ENCODE results near the gene RCOR2.

Gene RCOR2

DNA sequence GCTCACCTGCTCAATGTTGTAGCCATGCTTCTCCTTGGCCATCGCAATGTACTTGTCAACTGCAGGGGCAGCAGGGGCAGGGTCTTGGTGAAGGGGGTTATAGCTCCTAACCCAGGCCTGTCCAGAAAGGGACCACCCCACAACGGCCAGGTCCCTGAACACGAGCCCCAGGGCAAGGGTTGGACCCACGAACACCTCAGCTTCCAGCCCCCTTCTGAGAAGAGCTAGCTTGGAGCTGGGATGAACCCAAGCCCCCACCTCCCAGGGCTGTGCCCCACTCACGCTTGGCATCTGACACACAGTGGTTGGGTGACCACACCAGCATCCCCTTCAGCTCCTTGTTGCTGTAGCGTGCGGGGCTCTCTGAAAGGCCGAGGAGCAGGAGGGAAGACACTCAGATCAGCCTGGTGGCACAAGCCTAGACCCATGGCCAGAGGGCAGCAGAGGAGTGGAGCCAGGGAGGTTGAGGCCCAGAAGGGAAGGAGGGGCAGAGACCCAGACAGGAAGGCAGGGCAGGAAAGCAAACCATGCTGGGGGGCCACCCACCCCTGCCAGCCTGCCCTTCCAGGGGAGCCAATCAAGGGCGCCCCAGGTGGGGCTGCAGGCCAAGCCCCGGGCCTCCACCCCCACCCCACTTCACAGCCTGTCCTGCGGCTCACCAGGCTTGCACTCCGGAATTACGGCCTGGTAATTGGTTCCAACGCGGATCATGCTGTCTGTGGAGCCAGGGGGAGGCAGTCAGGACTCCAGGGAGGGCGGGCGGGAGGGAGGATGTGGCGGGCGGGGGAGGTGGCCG is 1.9 kb downstream of the RCOR2 start:
- H3K4me3 ChIP-seq (ENCODE audit: low read depth, low read length) = no peak overlapping the region
- TF ChIP-seq, protein P1, sequence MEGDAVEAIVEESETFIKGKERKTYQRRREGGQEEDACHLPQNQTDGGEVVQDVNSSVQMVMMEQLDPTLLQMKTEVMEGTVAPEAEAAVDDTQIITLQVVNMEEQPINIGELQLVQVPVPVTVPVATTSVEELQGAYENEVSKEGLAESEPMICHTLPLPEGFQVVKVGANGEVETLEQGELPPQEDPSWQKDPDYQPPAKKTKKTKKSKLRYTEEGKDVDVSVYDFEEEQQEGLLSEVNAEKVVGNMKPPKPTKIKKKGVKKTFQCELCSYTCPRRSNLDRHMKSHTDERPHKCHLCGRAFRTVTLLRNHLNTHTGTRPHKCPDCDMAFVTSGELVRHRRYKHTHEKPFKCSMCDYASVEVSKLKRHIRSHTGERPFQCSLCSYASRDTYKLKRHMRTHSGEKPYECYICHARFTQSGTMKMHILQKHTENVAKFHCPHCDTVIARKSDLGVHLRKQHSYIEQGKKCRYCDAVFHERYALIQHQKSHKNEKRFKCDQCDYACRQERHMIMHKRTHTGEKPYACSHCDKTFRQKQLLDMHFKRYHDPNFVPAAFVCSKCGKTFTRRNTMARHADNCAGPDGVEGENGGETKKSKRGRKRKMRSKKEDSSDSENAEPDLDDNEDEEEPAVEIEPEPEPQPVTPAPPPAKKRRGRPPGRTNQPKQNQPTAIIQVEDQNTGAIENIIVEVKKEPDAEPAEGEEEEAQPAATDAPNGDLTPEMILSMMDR (IDR thresholded peaks at IDR 0.05; ENCODE audit: low read depth, low read length) = no peak

DNA sequence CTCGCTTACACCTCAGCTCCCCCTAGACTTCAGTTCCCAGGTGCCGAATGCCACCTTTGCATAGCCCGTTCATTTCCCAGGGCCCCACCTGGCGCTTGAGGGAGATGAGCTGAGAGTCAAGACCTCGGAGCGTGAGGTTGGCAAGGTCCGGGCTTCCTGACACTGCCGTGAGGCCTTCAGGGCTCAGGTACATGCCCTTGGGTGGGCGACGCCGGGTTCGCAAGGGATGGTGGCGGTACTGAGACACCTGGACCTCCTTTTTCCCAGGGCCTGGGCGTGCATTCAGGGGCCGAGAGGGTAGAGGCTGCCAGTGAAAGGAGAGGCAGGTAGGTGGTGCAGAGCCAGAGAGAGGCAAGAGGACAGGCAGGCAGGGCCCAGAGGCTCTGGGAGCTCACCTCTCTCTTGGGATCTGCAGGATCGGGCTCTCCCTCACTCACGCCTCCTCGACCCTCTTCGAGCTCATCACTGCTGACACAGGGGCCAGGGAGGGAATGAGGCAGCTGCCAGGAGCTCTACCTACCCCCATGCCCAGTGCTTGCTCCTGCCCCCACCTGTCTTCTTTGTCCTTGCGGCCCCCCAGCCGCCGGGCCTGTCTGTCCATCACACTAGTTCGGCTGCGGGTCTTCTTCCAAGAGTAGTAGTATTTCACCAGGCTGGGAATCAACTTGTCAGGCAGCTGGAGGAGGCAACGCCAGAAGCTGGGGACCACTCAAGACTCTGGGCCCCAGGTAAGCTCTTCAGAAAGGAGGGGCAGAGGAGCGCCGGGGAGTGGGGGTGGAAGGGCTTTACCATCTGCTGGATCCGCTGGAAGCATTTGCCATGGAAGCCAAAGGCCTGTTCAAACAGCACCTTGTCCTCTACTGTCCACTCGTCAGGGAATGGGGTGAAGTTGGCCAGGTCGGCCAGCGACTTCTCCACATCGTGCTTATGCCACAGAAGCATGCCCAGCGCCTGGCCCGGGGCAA is 2.8 kb downstream of the RCOR2 start:
- no peak overlapping the region for H3K4me3 ChIP-seq (ENCODE audit: low read depth, low read length)

DNA sequence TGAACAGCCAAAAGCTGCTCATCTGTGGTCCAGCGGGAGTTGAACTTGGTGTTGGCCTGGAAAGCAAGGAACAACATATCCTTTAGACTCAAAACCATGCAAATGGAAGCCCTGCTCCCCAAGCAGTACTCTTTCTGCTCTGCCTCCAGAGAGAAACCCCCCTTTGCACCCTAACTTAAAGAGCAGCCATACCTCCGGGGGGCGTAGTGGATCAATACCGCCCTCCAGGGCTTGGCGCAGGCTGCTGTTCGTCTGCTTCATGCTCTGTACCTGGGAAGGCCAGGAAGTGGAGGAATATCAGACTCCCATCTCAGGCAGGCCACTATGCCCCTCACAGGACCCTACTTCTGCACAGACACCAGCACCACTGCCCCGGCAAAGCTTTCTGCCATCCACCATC is 4.3 kb downstream of the RCOR2 start:
- TF ChIP-seq, protein P1 (IDR thresholded peaks at IDR 0.05; ENCODE audit: low read depth, low read length) = no peak
- no peak overlapping the region for H3K4me3 ChIP-seq (ENCODE audit: low read depth, low read length)

More for the DNA sequence above, 2.8 kb downstream of the RCOR2 start:
- TF ChIP-seq, protein P1 (IDR thresholded peaks at IDR 0.05; ENCODE audit: low read depth, low read length) = no peak

DNA sequence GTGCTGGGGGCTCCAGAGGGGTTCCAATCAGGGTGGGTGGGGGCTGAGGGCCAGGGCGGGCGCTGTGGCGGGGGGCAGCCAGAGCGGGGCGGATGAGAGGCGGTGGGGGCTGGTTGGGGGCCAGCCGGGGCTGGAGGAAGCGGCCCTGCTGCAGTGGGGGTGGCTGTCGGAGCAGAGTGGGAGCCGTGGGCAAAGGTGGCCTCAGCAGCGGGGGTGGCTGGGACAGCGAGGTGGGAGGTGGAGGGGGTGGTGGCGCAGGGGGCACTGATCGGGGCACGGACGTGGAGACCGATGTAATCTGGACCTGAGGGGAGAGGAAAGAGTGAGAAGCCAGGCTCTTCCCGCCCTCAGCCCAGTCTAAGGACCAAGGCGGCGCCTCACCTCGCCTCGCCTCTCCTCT is 5.1 kb downstream of the RCOR2 start:
- H3K4me3 ChIP-seq (ENCODE audit: low read depth, low read length) = no peak overlapping the region

DNA sequence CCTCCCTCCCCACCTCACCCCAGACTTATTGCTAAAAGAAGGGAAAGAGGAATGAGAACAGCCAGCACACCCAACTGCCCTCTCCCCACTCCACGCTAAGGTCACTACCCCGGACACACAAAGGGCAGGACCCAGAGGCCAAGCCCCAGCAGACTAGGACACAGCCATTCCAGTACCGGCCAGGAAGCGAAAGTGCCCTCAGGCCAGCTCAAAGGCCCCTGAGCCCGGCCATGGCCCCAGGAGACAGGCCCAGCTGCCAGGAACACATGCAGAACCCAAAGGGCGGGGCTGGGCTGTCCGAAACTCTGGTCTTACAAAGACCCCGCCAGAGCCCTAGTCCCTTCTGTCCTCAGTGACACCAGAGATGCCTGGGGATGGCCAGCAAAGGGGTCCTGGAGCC is 5.5 kb downstream of the RCOR2 start:
- TF ChIP-seq, protein P1 (IDR thresholded peaks at IDR 0.05; ENCODE audit: low read depth, low read length) = no peak
- H3K4me3 ChIP-seq (ENCODE audit: low read depth, low read length) = no peak overlapping the region

More for the DNA sequence above, 5.1 kb downstream of the RCOR2 start:
- TF ChIP-seq, protein P1 (IDR thresholded peaks at IDR 0.05; ENCODE audit: low read depth, low read length) = no peak

DNA sequence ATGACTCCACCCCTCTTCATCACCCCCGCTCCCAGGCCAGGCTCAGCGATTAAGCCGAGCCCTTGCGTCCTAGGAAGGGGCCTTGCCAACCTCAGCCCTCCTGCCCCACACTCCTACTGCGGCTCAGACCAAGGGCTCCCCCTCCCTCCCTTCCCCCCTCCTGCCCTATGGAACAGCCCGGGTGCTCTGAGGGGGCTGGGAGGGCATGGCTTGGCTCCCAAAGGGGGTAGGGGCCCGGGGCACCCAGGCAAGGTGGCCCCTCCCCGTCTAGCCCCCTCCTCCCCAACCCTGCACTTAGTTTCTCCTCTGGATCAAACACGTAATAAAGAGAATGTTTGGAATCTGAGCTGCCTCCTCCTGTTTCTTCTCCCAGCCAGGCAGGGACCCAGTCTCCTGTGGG is 6.3 kb downstream of the RCOR2 start:
- TF ChIP-seq, protein P1 (IDR thresholded peaks at IDR 0.05; ENCODE audit: low read depth, low read length) = no peak
- H3K4me3 ChIP-seq (ENCODE audit: low read depth, low read length) = no peak overlapping the region

Measured in WI38 (cell line).